Measurements from ENCODE around the gene MID2. TPM values are rescaled to one million over a fixed set of nuclear protein-coding genes. Genes with fewer than 3 reads are reported as not detected.
"Not testable (repeated sequence)": the region's sequence is repeated elsewhere in the genome, so short reads cannot be mapped to it uniquely, and the experiment has no call there.

MID2 gene
- total and polyA plus RNA-seq, 5 experiments from 2014 or later: 5.8 to 20.5 (median 12.3) TPM

GRCh38 chrX:107905366-107905765 is 79.7 kb downstream of the MID2 start:
- no peaks in the 10 kb centered on the region for H3K27me3 Mint-ChIP-seq
- no peak overlapping the region for H3K27ac Mint-ChIP-seq
- peaks cover 0 to 5% (median 0%) of the 10 kb centered on the region in 4 donors for H3K4me1 Mint-ChIP-seq
- POLR2A ChIA-PET: no interaction called here
- H3K4me3 Mint-ChIP-seq: no peak overlapping the region
- ATAC-seq: no peak
- H3K9me3 Mint-ChIP-seq: no peaks in the 10 kb centered on the region
- DNase-seq: no peak
- peaks cover 0 to 71% (median 18%) of the 10 kb centered on the region in 3 donors for H3K36me3 Mint-ChIP-seq

- H3K27me3 Mint-ChIP-seq: no peaks in the 10 kb centered on the region
- peaks cover 0 to 77% (median 21%) of the 10 kb centered on the region in 3 donors for H3K36me3 Mint-ChIP-seq
- H3K4me1 Mint-ChIP-seq: peaks cover 0 to 1% (median 0%) of the 10 kb centered on the region in 4 donors
- no peaks in the 10 kb centered on the region for H3K9me3 Mint-ChIP-seq
- no peak overlapping the region for H3K27ac Mint-ChIP-seq
- DNase-seq (no peak), ATAC-seq (no peak)
- POLR2A ChIA-PET: no interaction called here
- no peak overlapping the region for H3K4me3 Mint-ChIP-seq
Observed at GRCh38 chrX:107924136-107924746, 98.6 kb downstream of the MID2 start.

- peaks cover 0 to 4% (median 0%) of the 10 kb centered on the region in 9 donors for H3K9me3 Mint-ChIP-seq
- POLR2A ChIA-PET: no interaction called here
- no peak overlapping the region for H3K27ac Mint-ChIP-seq
- H3K36me3 Mint-ChIP-seq: peaks cover 0 to 9% (median 2%) of the 10 kb centered on the region in 3 donors
- no peak overlapping the region for H3K4me3 Mint-ChIP-seq
- no peak for ATAC-seq
- H3K4me1 Mint-ChIP-seq: peaks cover 0 to 12% (median 4%) of the 10 kb centered on the region in 4 donors
- H3K27me3 Mint-ChIP-seq: peaks cover 6 to 18% (median 12%) of the 10 kb centered on the region in 5 donors
- no peak for DNase-seq
Observed at GRCh38 chrX:107934262-107934661, 108.6 kb downstream of the MID2 start.

- H3K4me3 Mint-ChIP-seq: peak overlapping the region in 1 of 10 donors; percentile 61
- peaks cover 0 to 12% (median 4%) of the 10 kb centered on the region in 4 donors for H3K4me1 Mint-ChIP-seq
- peaks cover 0 to 5% (median 0%) of the 10 kb centered on the region in 3 donors for H3K36me3 Mint-ChIP-seq
Observed at GRCh38 chrX:107935200-107935599, 109.5 kb downstream of the MID2 start.

GRCh38 chrX:107935664-107936433 is 110.2 kb downstream of the MID2 start:
- Mint-ChIP-seq H3K36me3 (peaks cover 0 to 3% (median 0%) of the 10 kb centered on the region in 3 donors), H3K4me1 (peaks cover 0 to 12% (median 4%) of the 10 kb centered on the region in 4 donors), H3K27me3 (peaks cover 8 to 26% (median 14%) of the 10 kb centered on the region in 5 donors), H3K27ac (peak overlapping the region in 2 of 10 donors; percentile 53 to 60), H3K9me3 (peaks cover 0 to 4% (median 0%) of the 10 kb centered on the region in 9 donors), H3K4me3 (peak overlapping the region in 7 of 10 donors; percentile 2 to 77 (median 61))
- DNase-seq (no peak), ATAC-seq (no peak)
- POLR2A ChIA-PET: no interaction called here

More at GRCh38 chrX:107935200-107935599, 109.5 kb downstream of the MID2 start:
- ATAC-seq: no peak
- H3K9me3 Mint-ChIP-seq: peaks cover 0 to 4% (median 0%) of the 10 kb centered on the region in 9 donors
- DNase-seq: no peak
- H3K27ac Mint-ChIP-seq: no peak overlapping the region
- POLR2A ChIA-PET: no interaction called here
- H3K27me3 Mint-ChIP-seq: peaks cover 8 to 24% (median 14%) of the 10 kb centered on the region in 5 donors

- no peak overlapping the region for H3K27ac Mint-ChIP-seq
- H3K36me3 Mint-ChIP-seq: peaks cover 0 to 3% (median 0%) of the 10 kb centered on the region in 3 donors
- H3K4me1 Mint-ChIP-seq: peaks cover 0 to 12% (median 4%) of the 10 kb centered on the region in 4 donors
- peaks cover 0 to 4% (median 0%) of the 10 kb centered on the region in 9 donors for H3K9me3 Mint-ChIP-seq
- peak overlapping the region in 6 of 10 donors; percentile 2 to 67 (median 53) for H3K4me3 Mint-ChIP-seq
- ATAC-seq: no peak
- POLR2A ChIA-PET: no interaction called here
- peaks cover 8 to 26% (median 14%) of the 10 kb centered on the region in 5 donors for H3K27me3 Mint-ChIP-seq
- DNase-seq: no peak
Observed at GRCh38 chrX:107936434-107936730, 110.7 kb downstream of the MID2 start.

GRCh38 chrX:107940095-107940494 is 114.4 kb downstream of the MID2 start:
- Mint-ChIP-seq H3K27ac (no peak overlapping the region), H3K9me3 (peaks cover 0 to 5% (median 0%) of the 10 kb centered on the region in 9 donors), H3K36me3 (peaks cover 0 to 3% (median 0%) of the 10 kb centered on the region in 3 donors), H3K4me1 (peaks cover 0 to 12% (median 4%) of the 10 kb centered on the region in 4 donors), H3K27me3 (peaks cover 8 to 23% (median 12%) of the 10 kb centered on the region in 5 donors), H3K4me3 (no peak overlapping the region)
- ATAC-seq (no peak), DNase-seq (no peak)
- POLR2A ChIA-PET: no interaction called here

- ATAC-seq, H3K4me1 Mint-ChIP-seq, H3K27me3 Mint-ChIP-seq, H3K4me3 Mint-ChIP-seq, H3K36me3 Mint-ChIP-seq, POLR2A ChIA-PET, H3K9me3 Mint-ChIP-seq, DNase-seq, H3K27ac Mint-ChIP-seq: not testable (repeated sequence)
Observed at GRCh38 chrX:107955337-107955736, 129.7 kb downstream of the MID2 start.

- Mint-ChIP-seq H3K27ac (no peak overlapping the region), H3K4me3 (no peak overlapping the region), H3K27me3 (peaks cover 0 to 10% (median 3%) of the 10 kb centered on the region in 5 donors), H3K36me3 (peaks cover 0 to 5% (median 2%) of the 10 kb centered on the region in 3 donors), H3K9me3 (peaks cover 0 to 4% (median 0%) of the 10 kb centered on the region in 9 donors), H3K4me1 (no peaks in the 10 kb centered on the region)
- DNase-seq (no peak), ATAC-seq (no peak)
- POLR2A ChIA-PET: no interaction called here
Observed at GRCh38 chrX:107968623-107969022, 143.0 kb downstream of the MID2 start.

- POLR2A ChIA-PET: no interaction called here
- H3K27me3 Mint-ChIP-seq: no peaks in the 10 kb centered on the region
Observed at GRCh38 chrX:107970073-107970472, 144.4 kb downstream of the MID2 start.

GRCh38 chrX:107971636-107972035 is 146.0 kb downstream of the MID2 start:
- no peak overlapping the region for H3K27ac Mint-ChIP-seq
- H3K4me1 Mint-ChIP-seq: no peaks in the 10 kb centered on the region
- peaks cover 0 to 4% (median 0%) of the 10 kb centered on the region in 9 donors for H3K9me3 Mint-ChIP-seq
- POLR2A ChIA-PET: no interaction called here
- H3K27me3 Mint-ChIP-seq: no peaks in the 10 kb centered on the region
- peaks cover 0 to 5% (median 0%) of the 10 kb centered on the region in 3 donors for H3K36me3 Mint-ChIP-seq
- no peak overlapping the region for H3K4me3 Mint-ChIP-seq
- ATAC-seq (no peak), DNase-seq (no peak)

More at GRCh38 chrX:107970073-107970472, 144.4 kb downstream of the MID2 start:
- H3K4me1 Mint-ChIP-seq: no peaks in the 10 kb centered on the region
- ATAC-seq (no peak), DNase-seq (no peak)
- H3K27ac Mint-ChIP-seq: no peak overlapping the region
- H3K9me3 Mint-ChIP-seq: peaks cover 0 to 4% (median 0%) of the 10 kb centered on the region in 9 donors
- H3K4me3 Mint-ChIP-seq: no peak overlapping the region
- peaks cover 0 to 5% (median 0%) of the 10 kb centered on the region in 3 donors for H3K36me3 Mint-ChIP-seq
